GM18526 (cell line): ENCODE results near the gene CHCHD6.

Source experiments
- POLR2A ChIP-seq: IDR thresholded peaks from 3 replicates; pipeline ENCODE4 v1.6.1; 2011; ENCODE audit not compliant: insufficient read length; ENCODE audit errors: extremely low read depth

The CHCHD6 gene

DNA sequence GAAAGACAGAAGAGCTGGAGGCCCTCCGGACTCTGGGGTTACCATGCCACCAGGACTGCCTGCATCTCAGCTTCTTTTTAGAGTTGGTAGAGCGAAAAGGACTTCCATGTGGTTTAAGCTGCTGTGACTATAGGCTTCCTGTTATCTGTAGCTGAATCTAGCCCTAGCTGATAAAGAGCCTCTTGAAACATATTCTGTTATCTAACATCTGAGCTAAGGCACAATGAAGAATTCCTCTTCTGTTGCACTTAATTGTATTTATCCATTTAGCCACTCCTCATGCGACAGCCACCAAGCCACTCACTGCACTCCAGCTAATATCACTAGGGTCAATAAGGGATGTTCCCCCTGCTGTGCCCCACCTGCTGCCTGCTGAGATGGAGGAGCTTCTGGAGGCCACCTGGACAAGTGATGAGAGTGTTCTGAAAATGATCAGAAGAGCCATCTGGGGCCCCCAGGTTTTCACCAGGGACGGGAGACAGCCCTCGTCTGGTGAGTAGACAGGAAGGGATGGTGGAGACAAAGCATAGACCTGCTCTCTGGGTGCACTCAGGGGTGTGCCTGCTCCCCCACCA is 184.2 kb downstream of the CHCHD6 start:
- TF ChIP-seq POLR2A = no peak

DNA sequence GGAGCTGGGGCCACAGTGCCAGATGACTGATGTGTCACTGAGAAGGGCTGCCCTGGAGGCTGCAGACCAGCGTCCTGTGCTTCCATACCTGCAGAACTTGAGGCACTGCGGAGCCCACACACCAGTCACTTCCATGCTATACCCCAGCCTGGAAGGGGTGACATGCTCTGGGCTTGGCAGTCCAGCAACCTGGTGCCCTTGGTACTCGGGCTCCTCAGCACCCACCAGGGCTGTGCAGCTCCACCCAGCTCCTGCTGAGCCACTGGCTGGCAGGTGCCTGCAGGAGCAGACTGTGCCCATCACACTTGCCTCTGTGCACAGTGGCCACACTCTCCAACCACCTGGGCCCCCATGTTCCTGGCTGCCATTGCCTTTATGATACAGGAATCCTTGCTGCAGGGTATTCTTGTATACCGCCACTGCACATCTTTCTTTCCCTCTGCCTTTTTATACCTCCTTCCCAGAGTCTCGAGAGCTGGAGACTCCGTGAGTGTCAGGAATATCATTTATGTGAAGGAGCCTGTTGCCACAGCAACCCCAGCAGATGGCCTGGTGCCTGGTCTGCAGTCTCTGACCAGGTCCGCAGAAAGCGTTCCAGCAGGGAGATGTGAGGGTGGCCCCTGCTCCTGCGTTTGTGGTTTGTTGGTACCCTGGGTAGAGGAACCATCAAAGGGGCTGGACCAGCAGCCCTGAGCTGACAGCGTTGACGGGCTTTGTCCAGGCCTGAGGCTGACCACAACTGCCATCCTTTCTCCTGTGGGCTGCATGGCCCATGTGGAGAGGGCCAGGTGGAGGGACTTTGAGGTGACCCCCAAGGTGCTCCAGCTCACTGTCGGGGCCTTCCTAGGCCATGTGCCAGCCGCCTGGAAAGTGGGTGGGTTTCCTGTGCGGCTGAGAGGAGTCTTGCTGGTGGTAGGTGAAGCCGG is 185.5 kb downstream of the CHCHD6 start:
- TF ChIP-seq POLR2A = no peak

DNA sequence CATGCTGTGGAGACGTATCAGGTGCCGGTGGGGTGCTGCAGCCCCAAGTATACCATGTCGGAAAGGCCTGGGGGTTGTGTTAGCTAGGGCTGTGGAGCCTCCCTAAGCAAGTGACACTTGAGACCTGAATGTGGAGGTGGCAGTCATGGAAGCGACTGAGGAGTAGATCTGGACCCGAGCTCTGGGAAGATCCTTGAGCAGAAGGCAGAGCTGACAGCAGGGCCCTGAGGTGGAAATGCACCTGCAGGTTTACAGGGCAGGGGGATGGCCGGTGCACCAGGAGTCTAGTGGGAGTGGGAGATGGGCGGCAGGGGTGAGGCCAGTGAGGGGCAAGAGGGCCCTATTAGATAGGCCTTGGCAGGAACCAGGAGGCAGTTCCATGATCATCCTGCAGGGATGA is 187.1 kb downstream of the CHCHD6 start:
- TF ChIP-seq POLR2A = no peak

DNA sequence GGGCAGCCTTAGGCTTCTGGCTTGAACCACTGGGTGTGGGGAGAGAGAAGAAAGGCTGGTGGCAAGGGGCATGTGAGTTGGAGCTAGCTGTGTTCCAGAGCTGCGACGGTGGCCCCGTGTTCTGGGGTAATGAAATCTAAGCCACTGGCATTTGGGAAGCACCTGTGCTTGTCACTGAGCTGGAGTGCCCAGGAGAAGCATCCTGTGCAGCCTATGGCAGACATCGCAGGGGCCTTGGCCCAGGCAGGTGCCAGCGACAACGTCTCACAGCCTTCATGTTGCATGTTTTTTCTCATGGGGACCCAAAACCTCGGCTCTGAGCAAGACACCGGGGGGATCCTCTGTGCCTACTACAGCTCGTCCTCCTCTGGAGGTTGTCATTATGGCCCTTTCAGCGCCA is 187.8 kb downstream of the CHCHD6 start:
- no peak for TF ChIP-seq POLR2A

- TF ChIP-seq POLR2A = no peak
These were observed 189.6 kb downstream of the CHCHD6 start for GRCh38 chr3:126893651-126894050.

DNA sequence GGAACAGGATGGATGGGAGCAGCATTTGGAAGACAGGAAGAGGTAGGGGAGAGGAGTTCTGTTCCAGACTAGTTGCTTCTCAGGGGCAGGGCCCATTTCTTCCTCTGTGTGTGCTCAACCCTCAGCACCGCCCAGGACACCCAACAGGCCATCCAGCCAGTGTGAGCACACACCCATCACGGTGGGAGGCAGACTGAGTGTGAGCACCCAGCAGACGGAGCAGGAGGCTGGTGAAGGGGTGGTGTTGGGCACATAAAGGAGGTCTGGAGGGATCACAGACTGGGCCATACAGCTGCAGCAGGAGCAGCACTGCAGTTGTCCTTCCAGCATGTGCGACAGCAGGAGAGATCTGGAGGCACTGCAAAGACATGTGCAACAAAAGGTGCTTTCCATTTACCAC is 190.4 kb downstream of the CHCHD6 start:
- no peak for TF ChIP-seq POLR2A

- no peak for TF ChIP-seq POLR2A
These were observed 191.4 kb downstream of the CHCHD6 start for GRCh38 chr3:126895178-126896066.

DNA sequence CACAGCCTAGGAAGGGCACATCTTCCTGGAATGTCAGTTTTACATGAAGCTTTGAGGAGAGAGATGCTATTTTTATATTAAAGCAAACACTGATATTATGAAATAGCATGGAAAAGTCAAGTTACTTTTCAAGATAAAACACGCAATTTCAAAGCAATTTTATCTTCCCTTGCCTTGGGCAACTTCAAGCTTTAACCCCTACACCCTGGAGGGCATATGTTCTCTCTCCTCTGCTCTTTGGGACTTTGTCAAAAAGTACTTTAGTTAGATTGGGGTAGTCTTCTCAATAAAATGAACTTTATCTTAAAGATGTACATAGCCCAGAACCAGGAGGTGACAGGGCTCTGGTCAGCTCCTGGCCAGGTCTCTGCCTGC is 192.0 kb downstream of the CHCHD6 start:
- TF ChIP-seq POLR2A = no peak

GRCh38 chr3:126896968-126897367 is 192.9 kb downstream of the CHCHD6 start:
- TF ChIP-seq POLR2A = no peak

DNA sequence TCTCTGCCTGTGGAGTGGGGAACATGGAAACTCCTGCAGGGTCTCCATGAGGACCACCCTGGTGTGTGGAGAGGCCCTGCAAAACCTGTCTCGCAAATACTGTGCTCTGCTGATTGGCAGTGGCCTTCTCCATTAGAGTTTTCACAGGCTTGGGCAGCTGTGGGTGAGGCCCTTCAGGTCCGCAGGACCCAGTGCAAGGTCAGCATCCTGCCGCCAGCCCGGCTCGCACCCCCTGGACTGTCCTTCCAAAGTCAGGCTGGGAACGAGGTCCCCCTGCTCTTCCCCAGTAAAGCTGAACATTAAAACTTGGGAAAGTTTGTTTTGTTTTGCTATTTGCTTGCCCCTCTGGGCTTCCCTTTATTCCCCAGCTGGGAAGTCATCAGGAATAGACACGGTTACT is 193.9 kb downstream of the CHCHD6 start:
- TF ChIP-seq POLR2A = no peak

DNA sequence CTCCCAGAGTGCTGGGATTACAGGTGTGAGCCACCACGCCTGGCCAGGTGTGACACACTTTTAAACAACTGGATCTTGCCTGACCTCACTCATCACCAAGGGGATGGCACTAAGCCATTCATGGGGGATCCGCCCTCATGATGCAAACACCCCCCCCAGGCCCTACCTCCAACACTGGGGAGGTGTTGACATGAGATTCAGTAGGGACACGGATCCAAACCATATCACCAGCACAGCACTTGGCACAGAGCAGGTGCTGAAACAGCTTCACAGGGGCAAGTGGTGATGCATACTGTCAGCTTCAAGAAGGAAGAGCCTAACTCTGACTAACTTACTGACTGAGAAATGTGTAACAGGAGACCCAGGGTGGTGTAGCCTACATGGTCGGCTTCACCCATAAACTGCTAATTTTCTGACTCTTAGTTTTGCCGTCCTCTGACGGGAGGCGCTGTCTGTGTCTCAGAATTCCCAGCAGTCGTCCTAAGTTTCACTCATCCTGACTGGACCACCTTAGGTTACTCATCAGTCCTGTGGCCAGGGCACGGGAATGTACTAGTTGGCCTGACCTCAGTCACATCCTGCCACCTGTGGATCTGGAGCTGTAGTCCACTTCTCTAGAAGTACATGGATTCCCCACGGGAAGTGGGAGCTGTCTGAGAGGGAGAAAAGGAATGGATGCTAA is 197.0 kb downstream of the CHCHD6 start:
- no peak for TF ChIP-seq POLR2A

- TF ChIP-seq POLR2A = no peak
These were observed 197.6 kb downstream of the CHCHD6 start for GRCh38 chr3:126901631-126902030.

DNA sequence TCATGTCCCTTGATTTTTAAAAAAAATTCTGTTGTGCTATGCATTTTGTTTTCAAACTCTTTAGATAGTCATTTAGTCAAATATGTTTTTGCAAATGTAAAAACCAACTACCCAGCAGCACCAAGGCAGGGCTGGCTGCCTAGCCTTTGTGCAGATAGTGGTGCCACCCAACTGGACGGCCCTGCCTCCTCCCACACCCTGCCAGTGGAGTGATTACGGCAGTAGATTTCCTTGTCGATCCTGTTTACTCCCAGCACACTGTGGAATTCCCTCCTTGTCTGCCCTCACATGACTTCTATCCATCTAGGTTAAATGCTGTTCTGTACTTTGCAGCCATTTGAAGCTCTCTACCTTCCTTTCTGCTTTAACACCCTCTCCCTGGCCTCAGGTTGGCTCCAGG is 199.5 kb downstream of the CHCHD6 start:
- no peak for TF ChIP-seq POLR2A

DNA sequence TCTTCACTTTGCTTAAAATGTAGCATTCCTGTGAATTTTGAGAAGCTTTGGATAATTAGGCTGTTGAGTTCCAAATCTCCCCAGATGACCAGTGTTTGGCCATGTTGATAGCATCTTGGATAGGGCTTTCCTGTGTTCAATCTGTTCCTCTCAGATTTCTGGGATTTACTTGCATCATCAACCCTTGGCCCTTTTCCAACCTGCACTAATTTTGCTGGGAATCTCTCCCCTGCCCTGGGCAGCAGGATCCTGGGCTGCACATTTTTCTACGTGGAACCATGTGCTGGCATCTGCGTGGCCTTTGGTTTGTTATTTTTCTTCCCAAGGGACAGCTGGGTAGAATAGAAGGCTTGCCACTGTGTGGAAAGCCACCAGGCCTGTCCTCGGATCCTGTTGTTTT is 203.5 kb downstream of the CHCHD6 start:
- no peak for TF ChIP-seq POLR2A

DNA sequence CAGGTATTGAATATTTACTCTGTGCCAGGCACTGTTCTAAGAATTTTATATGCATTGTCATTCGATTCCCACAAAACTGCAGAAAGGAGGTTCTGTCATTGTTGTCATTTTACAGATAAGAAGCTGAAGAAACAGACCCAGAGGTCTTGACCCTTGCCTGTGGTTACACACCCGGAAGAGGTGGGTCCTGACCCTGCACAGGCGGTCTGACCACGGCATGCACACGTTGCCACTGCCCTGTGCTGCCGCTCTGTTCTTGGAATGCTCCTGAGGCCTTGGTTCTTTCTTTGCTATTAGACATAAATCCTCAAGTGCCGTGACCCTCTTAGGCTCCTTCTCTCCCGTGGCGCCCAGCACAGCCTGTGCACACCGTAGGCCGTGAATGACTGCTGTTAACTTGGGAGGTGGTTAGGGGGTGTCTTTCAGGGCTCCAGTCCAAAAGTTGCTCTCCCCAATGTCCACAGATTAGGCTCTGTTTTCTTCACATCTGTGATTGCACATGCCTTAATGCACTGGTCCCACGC is 204.8 kb downstream of the CHCHD6 start:
- TF ChIP-seq POLR2A = no peak

DNA sequence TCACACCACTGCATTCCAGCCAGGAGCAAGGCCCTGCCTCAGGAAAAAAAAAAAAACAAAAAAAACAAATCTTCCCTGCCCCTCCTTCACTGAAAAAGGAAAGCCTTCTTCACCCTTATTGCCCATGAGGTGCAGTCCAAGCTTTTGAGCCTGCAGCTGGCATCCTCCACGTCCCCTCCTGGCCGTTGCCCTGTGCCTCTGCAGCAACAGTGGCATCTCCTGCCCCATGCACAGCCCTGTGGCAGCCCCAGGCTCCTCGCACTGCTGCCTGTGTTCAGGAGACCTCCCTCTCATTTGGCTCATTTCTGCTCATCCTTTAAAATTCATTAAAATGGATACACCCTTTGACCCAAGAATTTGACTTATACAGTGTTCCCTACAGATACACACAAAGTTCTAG is 206.2 kb downstream of the CHCHD6 start:
- TF ChIP-seq POLR2A = no peak
